ENCODE results near the gene CCS.

DNA sequence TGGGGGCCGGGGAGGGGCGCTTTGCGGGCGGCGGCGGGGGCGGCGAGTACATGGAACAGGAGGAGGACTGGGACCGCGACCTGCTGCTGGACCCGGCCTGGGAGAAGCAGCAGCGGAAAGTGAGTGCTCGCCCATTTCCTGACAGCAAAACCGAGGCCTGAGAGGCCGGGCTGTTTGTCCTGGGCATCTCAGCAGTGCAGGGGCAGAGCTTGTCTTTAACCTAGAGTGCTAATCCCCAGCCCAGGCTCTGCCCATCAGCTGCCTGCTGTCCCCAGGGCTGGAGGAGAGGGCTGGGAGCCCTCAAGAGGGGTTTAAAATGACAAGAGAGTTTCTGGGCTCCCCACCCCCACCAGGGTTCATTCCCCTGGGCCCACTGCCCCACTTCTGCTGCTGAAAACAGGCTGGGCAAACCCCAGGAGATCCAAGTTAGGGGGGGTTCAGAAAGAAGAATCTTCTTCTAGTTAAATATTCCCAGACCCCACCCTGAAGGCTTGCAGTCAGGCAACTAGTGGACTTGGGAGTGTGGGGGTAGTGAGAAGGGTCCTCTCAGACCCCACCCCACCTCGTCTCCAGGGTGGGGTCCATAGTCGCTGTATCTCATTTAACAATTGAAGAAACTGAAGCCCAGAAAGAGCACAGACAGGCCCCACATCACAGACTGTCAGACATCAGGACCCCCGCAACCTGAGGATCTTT, 45.9 kb upstream of the CCS start:
- TF ChIP-seq CTCF (tag by site-specific recombination; IDR thresholded peaks at IDR 0.05) (no peak), ZNF221 (tag by site-specific recombination; IDR thresholded peaks at IDR 0.05; ENCODE audit: borderline replicate concordance) (no peak)
- TF ChIP-seq, protein P1, sequence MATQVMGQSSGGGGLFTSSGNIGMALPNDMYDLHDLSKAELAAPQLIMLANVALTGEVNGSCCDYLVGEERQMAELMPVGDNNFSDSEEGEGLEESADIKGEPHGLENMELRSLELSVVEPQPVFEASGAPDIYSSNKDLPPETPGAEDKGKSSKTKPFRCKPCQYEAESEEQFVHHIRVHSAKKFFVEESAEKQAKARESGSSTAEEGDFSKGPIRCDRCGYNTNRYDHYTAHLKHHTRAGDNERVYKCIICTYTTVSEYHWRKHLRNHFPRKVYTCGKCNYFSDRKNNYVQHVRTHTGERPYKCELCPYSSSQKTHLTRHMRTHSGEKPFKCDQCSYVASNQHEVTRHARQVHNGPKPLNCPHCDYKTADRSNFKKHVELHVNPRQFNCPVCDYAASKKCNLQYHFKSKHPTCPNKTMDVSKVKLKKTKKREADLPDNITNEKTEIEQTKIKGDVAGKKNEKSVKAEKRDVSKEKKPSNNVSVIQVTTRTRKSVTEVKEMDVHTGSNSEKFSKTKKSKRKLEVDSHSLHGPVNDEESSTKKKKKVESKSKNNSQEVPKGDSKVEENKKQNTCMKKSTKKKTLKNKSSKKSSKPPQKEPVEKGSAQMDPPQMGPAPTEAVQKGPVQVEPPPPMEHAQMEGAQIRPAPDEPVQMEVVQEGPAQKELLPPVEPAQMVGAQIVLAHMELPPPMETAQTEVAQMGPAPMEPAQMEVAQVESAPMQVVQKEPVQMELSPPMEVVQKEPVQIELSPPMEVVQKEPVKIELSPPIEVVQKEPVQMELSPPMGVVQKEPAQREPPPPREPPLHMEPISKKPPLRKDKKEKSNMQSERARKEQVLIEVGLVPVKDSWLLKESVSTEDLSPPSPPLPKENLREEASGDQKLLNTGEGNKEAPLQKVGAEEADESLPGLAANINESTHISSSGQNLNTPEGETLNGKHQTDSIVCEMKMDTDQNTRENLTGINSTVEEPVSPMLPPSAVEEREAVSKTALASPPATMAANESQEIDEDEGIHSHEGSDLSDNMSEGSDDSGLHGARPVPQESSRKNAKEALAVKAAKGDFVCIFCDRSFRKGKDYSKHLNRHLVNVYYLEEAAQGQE (tag by site-specific recombination; IDR thresholded peaks at IDR 0.05): no peak
